A172 (cell line): Measurements from ENCODE around the gene ANKZF1. TPM values are rescaled to one million over a fixed set of nuclear protein-coding genes. Genes with fewer than 3 reads are reported as not detected.
"Not testable (repeated sequence)": the region's sequence is repeated elsewhere in the genome, so short reads cannot be mapped to it uniquely, and the experiment has no call there.

ENCODE experiments used
- DNase-seq: peaks from one replicate; pipeline ENCODE4 v3.0.0-alpha.2; 2015; ENCODE audit warnings: low spot score
- total RNA-seq: library from RNA; depleted of rRNA; stranded (reverse); fragments of >200 nt; shearing (Covaris generic); gene quantifications from 2 replicates; pipeline ENCODE4 v1.2.3, GENCODE V29; 2014

The ANKZF1 gene
- total RNA-seq, 1 experiment from 2014 or later = 23.6 TPM

DNA sequence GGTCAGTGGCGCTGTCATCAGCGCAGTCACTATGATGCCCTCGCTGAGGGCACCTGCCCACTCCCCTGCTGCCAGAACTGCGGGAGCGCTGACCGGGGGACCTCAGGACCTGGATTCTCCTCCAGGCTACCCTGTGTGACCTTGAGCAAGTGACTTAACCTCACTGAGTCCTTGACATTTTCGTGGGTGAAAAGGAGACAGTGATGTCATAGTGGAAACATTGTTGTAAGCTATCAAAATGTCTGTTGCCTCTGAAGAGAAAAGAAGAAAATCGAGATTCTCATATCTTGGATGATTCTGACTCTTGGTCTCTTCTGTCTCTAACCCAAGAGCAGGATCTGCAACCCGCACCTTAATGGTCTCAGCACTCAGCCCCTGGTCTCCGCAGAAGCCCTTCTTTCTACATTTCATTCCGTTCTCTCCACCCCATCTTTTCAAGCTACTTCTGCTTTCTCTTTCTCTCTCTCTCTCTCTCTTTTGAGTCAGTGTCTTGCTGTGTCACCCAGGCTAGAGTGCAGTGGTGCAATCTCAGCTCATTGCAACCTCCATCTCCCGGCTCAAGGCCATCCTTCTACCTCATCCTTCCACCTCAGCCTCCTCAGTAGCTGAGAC, 25.1 kb downstream of the ANKZF1 start:
- no peak for DNase-seq

DNA sequence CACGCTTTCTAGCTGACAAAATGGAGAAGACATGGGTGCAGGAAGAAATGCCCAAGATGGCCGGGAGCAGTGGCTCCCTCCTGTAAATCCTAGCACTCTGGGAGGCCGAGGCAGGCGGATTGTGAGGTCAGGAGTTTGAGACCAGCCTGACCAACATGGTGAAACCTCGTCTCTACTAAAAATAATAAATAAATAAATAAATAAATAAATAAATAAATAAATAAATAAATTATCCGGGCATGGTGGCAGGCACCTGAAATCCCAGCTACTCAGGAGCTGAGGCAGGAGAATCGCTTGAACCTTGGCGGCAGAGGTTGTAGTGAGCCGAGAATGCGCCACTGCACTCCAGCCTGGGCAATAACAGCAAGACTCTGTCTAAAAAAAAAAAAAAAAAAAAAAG, 29.3 kb downstream of the ANKZF1 start:
- DNase-seq = not testable (repeated sequence)

DNA sequence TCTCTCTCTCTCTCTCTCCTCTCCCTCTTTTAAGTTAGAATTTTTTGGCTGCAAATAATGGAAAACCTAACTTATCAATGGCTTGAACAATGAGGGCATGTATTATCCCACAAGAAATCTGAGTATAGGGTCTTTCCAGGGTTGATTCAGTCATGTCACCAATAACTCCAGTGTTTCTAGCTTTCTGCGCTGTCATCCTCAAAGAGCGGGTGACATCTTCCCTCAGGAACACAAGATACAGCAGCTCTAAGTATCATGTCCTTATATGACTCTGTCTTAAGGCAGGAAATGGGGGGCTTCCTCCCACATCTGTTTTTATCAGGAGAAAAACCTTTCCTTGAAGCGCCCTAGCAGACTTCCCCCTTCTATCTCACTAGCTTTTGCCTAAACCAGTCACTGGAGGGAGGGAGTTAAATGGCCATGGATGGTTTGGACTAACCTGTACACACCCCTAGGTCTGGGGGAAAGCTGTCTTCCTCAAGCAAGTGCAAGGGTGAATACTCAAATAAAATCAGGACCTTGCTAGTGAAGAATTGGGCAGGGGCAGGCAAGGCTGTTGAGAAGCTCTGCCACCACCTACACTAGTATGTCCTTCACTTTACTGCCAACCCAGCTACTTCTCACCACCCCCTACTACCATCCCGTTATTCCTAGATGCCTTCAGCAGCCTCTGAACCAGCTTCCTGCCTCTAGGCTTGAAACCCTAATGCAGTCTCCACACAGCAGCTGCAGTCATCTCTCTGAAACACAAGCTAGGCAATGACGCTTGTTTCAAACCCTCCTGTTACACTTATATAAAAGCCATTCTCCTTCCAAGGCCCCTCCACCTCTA, 31.6 kb downstream of the ANKZF1 start:
- no peak for DNase-seq

DNA sequence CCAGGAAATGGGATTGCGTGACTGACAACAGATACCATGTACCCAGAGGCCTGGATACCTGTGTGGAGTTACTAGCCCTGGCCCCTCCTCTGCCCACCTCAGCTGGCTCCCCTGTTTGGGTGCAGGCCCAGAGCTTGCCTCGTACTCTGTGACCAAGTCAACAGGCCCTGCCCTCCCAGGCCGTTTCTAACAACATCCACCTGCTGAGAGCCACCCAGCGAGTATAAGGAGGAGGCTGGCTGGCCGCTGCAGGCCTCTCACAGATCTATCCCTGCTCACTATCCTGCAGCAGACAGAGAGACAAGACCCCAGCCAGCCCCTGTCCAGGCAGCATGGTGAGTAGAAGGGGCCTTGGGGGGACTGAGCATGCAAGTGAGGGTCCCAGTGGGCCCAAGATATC, 36.6 kb downstream of the ANKZF1 start:
- no peak for DNase-seq

DNA sequence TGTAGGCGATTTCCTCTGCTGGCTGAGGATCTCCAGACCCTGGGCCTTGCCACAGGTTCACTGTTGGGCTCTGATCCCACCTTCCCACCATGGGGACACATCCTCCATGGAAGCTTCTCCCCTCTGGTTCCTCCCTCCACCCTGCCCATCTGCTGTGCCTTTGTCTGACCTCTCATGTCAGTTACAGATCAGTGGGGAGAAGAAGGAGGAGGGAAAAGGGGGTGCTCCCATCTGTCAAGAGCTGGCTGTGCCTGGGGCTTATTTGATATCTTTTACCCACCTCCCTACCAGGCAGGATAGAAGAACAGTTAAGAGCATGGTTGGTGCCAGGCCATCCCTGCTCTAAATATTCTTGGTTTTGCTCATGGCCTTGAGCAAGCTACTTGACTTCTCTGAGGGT, 37.3 kb downstream of the ANKZF1 start:
- no peak for DNase-seq

DNA sequence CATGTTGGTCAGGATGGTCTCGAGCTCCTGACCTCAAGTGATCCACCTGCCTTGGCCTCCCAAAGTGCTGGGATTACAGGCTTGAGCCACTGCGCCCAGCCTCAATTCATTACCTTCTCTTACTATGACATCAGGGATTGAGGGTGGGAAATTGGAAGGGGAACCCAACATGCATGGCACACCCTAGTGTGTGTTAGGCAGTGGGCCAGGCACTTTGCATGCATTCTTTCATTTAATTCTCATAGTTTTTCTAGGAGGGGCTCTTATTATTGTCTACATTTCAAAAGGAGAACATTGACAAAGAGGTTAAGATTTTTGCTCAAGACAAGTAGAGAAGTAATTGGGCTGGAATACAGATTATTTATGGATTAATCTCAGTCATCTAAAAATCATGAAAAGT, 38.7 kb downstream of the ANKZF1 start:
- DNase-seq = no peak

DNA sequence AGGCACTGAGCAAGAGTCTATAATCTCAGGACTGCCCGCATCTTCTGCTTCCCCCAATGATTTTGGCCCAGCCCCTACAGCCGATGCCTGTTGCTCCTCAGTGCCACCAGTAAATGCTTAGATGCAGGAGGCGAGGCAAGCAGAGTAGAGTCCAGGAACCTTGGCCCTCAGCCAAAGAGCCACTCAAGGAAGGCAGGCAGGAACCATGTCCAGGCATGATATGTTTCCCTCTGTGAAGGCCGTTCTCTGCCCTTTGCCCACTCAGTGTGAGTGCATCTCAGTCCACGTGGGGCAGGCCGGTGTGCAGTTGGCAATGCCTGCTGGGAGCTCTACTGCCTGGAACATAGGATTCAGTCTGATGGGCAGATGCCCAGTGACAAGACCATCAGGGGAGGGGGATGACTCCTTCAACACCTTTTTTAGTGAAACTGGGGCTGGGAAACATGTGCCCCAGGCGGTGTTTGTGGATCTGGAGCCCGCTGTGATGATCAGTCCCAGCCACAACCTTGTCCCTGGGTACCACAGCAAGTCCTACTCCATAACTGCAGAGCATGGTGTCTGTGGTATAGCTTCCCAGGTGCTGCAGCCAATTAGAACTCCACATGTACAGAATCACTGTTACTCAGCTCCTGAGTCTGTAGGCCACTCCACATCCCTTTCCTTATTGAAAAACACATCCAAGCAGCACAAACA, 39.9 kb downstream of the ANKZF1 start:
- DNase-seq = no peak

DNA sequence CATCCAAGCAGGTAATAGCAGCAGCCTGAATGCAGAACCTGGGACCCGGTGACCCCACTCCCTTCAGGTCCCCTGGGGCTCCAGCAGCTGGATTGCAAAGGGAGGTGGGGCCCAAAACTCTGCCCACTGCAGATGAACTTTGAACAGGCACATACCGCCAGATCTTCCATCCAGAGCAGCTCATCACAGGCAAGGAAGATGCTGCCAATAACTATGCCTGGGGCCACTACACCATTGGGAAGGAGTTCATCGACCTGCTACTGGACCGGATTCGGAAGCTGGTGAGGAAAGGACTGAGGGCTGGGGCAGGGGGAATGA, 40.4 kb downstream of the ANKZF1 start:
- no peak for DNase-seq

DNA sequence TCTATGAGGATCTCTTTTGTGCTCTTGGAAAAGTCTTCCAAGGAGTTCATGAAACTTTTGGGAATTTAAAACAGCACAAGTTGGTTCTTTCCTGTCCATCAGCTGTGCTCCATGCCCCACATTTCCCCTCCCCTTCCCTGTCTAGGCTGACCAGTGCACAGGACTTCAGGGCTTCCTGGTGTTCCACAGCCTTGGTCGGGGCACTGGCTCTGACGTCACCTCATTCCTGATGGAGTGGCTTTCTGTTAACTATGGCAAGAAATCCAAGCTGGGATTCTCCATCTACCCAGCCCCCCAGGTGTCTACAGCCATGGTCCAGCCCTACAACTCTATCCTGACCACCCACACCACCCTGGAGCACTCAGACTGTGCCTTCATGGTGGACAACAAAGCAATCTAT, 41.4 kb downstream of the ANKZF1 start:
- no peak for DNase-seq

DNA sequence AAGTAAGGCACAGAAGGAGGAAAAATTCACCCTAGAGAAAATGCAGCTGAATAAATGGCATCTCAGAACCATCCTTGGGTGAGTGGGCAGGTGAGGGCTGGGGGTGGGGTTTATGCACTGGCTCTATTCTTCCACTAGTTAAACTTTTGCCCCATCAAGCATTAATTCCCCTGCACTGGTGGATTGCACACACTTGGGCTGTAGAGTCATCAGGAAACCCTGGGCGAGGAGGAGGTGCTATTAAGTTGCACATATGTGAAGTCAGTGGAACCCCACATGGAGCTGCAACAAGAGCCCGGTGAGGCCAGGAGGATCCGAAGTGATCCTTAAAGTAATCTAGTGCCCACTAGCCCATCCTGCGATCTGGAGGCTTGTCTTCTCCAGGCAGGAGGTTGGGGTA, 42.8 kb downstream of the ANKZF1 start:
- no peak for DNase-seq

DNA sequence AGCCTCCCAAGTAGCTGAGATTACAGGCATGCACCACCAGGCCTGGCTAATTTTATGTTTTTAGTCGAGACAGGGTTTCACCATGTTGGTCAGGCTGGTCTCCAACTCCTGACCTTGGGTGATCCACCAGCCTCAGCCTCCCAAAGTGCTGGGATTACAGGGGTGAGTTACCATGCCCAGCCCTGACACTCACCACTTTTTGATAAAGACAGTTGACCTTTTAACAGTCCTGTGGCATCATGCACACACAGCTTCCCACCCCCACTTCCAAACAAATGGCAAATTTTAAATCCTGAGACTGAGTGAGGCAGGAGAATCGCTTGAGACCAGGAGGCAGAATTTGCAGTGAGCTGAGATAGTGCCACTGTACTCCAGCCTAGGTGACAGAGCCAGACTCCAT, 43.4 kb downstream of the ANKZF1 start:
- peak; percentile 84 for DNase-seq

DNA sequence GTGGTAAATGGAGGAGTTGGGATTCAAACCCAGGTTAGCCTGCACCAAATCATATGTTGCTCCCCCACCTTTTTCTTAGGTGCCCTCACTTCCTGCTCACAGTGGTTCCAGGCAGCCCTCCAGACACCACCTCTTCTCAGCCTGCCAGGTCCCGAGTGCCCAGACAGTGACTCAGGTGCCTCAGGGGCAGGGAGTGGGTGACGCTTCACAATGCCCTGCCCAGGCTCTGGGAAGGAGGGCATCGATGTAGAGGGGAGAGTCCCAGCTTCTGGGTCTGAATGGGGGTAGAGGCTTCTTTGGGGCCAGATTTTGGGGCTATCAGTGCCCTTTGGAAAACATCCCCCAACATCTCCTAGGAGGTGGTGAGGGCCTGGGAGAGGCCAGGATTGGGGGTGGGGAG, 44.3 kb downstream of the ANKZF1 start:
- peak; percentile 91 for DNase-seq

DNA sequence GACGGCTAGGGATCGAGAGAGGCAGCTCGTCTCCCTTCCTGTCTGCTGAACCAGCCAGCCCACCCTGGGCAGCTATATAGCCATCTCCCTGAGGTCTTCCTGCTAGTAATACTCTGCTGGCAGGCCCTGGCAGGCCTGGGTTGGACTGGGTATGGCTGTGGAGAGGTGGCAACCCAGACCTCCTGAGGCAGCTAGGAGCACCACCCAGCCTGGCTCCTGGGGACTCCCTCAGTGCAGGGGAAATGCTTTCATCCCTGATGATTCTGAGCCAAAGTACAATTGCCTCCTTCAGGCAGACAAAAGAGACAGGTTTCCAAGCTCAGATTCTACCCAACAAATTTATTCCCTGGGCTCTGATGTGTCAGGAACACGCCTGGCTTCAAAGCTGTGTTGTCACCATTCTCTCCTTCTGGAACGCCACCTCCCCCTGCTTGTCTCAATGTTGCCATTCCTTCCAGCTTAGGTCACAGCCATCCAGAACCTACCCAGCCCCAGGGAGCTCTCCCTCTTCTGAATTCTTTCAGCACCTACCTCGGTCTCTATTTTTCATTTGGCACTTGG, 44.8 kb downstream of the ANKZF1 start:
- DNase-seq = peak; percentile 95

DNA sequence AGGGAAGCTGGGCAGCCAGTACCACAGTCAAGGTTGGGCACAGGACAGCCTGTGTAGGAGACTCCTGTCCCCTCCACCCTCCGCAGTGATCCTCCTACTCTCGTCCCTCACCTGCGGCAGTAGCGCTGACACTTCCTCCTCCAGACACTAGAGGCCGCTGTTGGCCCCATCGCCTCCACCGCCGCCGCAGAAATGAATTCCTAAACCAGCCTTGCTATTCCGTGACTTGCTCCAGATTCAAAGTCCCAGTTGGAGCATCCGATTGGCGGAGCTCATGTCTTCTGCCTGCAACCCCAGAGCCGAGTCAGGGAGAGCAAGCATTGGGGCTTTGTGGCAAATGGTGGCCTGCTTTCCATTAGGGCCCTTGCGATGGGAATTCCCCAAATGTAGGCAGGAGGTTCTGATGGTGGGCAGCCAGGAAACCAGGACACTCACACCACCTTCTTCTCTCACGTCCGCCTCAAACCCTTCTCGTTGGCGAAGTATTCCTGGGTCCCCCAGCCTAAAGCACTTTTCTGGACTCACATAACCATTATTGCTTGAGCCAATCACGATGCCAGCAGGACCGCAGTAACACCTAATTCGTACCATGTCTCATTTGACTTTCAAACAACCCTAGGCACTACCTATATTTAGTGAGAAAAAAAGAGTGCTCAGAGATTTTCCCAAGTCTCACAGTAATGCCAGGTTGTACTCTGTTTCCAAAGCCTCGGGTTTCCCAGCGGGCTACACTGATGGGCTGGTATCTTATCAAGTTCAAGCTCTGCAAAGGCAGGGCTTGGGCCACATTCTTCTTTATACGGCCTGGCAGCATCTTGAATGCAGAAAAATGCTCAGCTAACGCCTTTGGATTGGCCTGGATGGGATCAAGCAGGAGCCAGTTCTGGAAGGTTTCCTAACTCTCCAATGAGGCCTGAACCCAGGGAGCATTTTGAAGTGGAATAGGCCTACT, 48.4 kb downstream of the ANKZF1 start:
- DNase-seq = peak; percentile 73

DNA sequence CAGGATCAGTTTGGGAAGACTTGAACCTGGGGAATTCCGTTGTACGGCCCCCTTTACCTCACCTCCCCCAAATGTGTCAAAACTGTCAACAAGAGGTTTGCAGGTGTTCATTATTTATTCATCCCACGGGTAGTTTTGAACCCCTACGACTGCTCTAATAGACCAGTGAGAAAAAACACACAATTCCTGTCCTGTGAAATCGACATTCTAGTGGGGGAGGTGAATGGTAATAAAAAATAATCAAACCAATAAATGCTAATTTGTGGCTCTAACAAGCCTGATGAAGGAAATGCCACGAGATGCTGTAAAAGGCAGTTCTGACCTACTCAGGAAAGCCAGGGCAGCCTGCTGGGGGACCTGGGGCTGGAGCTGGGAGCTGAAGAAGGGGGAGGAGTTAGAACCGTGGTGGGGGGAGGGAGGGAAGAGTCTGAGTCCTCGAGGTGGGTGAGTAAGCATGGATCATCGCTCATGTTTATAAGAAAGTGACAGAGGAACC, 49.1 kb downstream of the ANKZF1 start:
- DNase-seq = no peak

DNA sequence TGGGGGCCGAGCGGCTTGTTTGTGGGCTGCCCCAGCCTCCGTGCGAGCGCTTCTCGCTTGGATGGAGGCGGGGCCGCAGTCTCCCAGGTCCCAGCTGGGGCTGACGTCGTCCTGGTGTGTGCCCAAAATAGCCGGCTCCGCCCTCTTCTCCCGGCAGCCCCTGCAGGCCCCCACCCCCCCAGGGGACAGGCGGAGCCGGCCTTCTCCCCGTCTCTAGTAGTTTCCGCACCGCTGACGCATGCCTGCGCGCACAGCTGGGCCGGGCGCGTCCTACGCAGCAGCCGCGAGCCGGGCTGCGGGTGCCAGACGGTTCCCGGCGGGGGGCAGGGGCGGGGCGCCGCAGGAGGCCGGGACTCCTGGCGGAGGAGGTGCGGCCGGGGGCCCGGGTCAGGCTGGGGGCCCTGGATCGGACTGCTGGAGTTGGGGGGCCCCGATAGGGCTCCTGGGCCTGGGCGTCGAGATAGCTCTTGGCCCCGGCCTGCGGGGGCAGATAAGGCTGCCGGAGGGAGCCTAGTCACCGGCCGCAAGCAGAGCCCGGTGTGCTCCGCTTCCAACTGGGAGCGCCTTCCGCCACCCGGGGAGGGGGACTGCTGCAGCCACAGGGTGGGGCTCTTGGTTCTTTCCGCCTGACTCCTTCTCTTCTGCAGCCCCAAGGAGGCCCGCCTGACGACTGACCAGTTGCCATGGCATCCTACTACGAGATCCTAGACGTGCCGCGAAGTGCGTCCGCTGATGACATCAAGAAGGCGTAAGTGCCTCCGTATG, 49.7 kb downstream of the ANKZF1 start, which contains the start of gene DNAJB2:
Gene DNAJB2, plus strand, starts transcription at position 216 of the 765 bp plus-strand sequence. Its CDS starts 468 bp downstream, at position 684.
- DNase-seq = peak; percentile 99

DNA sequence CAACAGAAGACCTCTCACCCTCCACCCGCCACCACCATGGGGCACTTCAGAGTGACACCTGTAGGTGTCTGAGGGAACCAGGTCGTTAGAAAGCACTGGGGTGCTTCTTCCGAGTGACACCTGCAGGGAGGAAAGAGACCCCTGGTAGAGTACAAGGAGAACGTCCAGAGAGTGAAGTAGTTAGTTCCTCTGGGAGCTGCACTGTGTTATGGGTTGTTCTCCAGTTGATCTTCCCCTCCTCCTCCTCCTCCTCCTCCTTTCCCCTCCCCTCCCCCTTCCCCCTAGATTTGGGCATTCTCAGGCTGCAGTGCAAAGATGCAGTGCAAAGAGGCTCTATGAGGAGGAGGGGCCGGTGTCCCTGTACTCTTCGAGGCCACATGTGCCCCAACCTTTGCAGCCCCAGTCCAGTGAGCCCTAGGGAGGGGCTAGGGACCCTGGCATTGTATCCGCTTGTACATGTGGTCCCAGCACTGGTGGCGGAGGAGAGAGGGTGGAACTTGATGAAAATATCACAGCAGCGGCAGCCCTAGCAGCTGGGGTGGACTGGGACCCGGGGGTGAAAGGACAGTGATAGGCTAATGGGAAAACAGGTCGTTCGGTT, 50.4 kb downstream of the ANKZF1 start:
- no peak for DNase-seq

DNA sequence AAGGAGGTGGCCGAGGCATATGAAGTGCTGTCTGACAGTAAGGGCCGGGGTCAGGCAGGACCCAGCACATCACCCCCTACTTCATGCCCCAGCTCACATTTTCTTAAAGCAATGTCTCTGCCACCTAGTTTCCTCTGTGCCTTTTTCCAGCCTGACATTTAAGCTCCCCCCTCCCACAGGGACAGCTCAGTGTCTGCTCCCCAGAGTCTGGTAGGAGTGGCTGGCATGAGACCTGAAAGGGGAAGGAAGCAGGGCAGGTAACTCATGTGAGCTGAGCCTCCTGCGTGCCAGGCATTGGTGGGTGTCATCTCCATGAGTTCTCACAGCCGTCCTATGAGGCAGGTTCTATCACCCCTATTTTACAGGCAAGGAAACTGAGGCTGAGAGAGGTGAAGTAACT, 51.0 kb downstream of the ANKZF1 start:
- DNase-seq = no peak

DNA sequence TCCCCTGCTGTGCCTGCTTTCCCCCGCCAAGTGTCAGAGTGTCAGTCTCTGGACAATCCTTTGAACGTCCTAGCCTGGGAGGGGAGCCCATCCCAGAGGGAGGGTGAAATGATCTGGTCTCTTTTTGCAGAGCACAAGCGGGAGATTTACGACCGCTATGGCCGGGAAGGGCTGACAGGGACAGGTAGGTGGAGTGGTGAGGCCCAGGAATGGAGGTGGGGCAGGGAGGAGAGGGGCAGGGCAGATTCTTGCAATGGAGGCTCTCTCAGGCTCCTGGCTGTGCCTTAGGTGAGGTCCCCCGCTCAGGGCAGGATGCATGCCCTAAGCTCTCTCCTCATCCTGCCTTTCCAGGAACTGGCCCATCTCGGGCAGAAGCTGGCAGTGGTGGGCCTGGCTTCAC, 52.0 kb downstream of the ANKZF1 start:
- no peak for DNase-seq

DNA sequence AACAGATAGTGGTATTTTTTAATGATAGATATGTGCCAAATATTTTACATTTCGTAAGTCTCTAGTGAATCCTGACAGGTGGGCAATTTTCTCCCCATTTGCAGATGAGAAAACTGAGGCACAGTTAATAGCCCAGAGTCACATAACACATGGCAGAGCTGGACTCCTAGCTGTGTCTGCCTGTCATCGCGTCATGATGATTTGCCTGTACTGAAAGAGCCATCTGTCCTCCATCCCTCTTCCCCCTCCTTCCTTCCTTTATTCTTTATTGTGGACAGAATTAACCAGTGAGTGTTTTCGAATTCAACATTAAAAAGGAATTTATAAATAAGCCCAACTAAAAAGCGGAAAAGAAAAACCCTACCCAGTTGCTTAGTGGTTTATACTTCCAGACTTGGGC, 52.8 kb downstream of the ANKZF1 start:
- no peak for DNase-seq
